Measurements from ENCODE around the gene GATA2.

Gene GATA2

DNA sequence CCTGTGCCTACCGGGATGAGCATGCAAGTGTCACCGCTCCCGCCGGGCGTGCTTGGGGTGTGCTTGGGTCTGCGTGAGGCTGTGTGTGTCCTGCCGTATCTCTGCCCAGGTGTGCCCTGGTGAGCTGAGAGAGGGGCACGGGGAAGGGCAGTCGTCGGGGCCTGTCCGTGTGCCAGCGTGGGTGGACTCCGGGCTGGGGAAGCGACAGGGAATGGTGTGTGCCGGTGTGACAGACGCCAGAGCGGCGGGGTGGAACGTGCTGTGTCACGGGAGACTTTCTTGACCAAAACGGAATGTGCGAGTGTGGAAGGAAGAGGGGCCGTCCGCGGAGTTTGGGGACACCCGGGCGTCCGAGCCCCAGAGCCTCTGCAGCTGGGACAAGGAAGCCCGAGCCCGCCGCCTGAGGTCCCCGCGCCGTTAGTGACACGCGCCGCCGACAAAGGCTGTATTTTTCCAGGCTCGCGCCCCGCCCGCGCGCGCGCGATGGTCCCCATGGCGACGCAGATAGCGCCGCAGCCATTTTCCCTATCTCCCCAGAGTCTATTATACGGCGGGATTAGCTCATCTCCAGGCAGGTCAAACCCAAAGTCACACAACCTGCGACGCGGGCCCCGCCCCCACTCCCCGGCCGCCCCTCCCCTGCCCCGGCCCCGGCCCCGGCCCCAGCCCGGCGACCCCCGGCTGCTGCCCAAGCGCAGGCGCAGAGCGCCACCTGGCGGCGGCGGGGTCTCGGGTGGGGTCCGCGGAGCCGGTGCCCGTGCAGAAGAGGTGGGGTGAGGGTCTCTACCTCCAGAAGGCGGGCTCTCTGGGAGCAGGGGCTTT, 4.5 kb upstream of the GATA2 start:
- ATAC-seq = peak; percentile 59
- TF ChIP-seq RARB (CRISPR knock-in tag; IDR thresholded peaks at IDR 0.05) (no peak), ZNF565 (CRISPR knock-in tag; conservative IDR thresholded peaks at IDR 0.05; ENCODE audit: low read depth) (no peak), ZFP3 (CRISPR knock-in tag; IDR thresholded peaks at IDR 0.05) (no peak), CSDC2 (CRISPR knock-in tag; IDR thresholded peaks at IDR 0.05) (no peak), ESRRG (CRISPR knock-in tag; IDR thresholded peaks at IDR 0.05) (no peak)

DNA sequence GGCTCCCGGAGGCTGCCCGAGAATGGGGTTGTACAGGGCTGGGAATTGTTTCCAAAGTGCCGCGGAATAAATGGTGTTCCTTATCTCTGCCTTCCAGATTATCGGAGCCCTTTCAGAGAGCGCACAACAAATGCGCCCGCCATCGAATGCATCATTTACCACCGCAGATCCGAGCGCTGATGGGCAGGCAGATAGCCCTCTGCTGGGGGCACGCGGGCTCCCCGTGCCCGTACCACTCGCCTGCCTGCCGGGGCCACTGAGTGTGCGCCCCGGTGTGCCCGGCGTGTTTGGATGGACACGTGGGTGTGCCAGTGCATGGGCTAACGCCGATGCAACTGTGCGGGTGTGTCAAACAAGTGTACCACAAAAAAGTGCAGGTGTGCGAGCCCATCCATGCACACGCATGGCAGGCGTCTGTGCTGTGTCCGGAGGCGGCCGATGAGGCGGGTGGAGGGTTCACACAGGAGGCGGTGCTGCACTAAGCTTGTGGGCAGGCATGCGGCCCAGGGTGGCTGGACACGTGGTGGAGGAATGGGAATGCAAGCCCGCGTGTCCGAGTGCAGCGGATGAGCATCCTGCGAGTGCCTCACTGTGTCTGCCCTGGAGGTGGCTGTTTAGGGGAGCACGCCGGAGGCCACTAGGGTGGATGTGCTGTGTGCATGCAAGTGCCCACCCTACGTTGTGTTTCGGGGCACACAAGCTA, 3.8 kb upstream of the GATA2 start:
- TF ChIP-seq ISL1 (CRISPR knock-in tag; IDR thresholded peaks at IDR 0.05) (no peak), BACH2 (CRISPR knock-in tag; IDR thresholded peaks at IDR 0.05; ENCODE audit: borderline replicate concordance) (no peak), GLIS3 (CRISPR knock-in tag; IDR thresholded peaks at IDR 0.05) (no peak), ARNTL (CRISPR knock-in tag; IDR thresholded peaks at IDR 0.05; ENCODE audit: borderline replicate concordance, low read depth) (no peak), ZFP3 (CRISPR knock-in tag; IDR thresholded peaks at IDR 0.05) (no peak), ZNF70 (CRISPR knock-in tag; IDR thresholded peaks at IDR 0.05) (no peak), CSDC2 (CRISPR knock-in tag; IDR thresholded peaks at IDR 0.05) (no peak), ZFP30 (CRISPR knock-in tag; IDR thresholded peaks at IDR 0.05) (no peak), TOX (CRISPR knock-in tag; IDR thresholded peaks at IDR 0.05; ENCODE audit: borderline replicate concordance) (no peak), RARB (CRISPR knock-in tag; IDR thresholded peaks at IDR 0.05) (no peak), ZNF565 (CRISPR knock-in tag; conservative IDR thresholded peaks at IDR 0.05; ENCODE audit: low read depth) (no peak), ZNF8 (CRISPR knock-in tag; IDR thresholded peaks at IDR 0.05) (no peak), TCF4 (CRISPR knock-in tag; IDR thresholded peaks at IDR 0.05; ENCODE audit: borderline replicate concordance) (no peak), ZC3H10 (CRISPR knock-in tag; IDR thresholded peaks at IDR 0.05) (no peak), OSR1 (CRISPR knock-in tag; IDR thresholded peaks at IDR 0.05) (no peak), PPARA (CRISPR knock-in tag; IDR thresholded peaks at IDR 0.05; ENCODE audit: borderline replicate concordance) (no peak)
- TF ChIP-seq, protein P1, sequence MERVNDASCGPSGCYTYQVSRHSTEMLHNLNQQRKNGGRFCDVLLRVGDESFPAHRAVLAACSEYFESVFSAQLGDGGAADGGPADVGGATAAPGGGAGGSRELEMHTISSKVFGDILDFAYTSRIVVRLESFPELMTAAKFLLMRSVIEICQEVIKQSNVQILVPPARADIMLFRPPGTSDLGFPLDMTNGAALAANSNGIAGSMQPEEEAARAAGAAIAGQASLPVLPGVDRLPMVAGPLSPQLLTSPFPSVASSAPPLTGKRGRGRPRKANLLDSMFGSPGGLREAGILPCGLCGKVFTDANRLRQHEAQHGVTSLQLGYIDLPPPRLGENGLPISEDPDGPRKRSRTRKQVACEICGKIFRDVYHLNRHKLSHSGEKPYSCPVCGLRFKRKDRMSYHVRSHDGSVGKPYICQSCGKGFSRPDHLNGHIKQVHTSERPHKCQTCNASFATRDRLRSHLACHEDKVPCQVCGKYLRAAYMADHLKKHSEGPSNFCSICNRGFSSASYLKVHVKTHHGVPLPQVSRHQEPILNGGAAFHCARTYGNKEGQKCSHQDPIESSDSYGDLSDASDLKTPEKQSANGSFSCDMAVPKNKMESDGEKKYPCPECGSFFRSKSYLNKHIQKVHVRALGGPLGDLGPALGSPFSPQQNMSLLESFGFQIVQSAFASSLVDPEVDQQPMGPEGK (CRISPR knock-in tag; IDR thresholded peaks at IDR 0.05; ENCODE audit: borderline replicate concordance) = no peak
- TF ChIP-seq, protein P2, sequence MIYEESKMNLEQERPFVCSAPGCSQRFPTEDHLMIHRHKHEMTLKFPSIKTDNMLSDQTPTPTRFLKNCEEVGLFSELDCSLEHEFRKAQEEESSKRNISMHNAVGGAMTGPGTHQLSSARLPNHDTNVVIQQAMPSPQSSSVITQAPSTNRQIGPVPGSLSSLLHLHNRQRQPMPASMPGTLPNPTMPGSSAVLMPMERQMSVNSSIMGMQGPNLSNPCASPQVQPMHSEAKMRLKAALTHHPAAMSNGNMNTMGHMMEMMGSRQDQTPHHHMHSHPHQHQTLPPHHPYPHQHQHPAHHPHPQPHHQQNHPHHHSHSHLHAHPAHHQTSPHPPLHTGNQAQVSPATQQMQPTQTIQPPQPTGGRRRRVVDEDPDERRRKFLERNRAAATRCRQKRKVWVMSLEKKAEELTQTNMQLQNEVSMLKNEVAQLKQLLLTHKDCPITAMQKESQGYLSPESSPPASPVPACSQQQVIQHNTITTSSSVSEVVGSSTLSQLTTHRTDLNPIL (CRISPR knock-in tag; IDR thresholded peaks at IDR 0.05; ENCODE audit: low read depth) = no peak
- TF ChIP-seq, protein P3, sequence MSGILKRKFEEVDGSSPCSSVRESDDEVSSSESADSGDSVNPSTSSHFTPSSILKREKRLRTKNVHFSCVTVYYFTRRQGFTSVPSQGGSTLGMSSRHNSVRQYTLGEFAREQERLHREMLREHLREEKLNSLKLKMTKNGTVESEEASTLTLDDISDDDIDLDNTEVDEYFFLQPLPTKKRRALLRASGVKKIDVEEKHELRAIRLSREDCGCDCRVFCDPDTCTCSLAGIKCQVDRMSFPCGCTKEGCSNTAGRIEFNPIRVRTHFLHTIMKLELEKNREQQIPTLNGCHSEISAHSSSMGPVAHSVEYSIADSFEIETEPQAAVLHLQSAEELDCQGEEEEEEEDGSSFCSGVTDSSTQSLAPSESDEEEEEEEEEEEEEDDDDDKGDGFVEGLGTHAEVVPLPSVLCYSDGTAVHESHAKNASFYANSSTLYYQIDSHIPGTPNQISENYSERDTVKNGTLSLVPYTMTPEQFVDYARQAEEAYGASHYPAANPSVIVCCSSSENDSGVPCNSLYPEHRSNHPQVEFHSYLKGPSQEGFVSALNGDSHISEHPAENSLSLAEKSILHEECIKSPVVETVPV (CRISPR knock-in tag; IDR thresholded peaks at IDR 0.05) = no peak
- TF ChIP-seq, protein P4, sequence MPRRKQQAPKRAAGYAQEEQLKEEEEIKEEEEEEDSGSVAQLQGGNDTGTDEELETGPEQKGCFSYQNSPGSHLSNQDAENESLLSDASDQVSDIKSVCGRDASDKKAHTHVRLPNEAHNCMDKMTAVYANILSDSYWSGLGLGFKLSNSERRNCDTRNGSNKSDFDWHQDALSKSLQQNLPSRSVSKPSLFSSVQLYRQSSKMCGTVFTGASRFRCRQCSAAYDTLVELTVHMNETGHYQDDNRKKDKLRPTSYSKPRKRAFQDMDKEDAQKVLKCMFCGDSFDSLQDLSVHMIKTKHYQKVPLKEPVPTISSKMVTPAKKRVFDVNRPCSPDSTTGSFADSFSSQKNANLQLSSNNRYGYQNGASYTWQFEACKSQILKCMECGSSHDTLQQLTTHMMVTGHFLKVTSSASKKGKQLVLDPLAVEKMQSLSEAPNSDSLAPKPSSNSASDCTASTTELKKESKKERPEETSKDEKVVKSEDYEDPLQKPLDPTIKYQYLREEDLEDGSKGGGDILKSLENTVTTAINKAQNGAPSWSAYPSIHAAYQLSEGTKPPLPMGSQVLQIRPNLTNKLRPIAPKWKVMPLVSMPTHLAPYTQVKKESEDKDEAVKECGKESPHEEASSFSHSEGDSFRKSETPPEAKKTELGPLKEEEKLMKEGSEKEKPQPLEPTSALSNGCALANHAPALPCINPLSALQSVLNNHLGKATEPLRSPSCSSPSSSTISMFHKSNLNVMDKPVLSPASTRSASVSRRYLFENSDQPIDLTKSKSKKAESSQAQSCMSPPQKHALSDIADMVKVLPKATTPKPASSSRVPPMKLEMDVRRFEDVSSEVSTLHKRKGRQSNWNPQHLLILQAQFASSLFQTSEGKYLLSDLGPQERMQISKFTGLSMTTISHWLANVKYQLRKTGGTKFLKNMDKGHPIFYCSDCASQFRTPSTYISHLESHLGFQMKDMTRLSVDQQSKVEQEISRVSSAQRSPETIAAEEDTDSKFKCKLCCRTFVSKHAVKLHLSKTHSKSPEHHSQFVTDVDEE (CRISPR knock-in tag; IDR thresholded peaks at IDR 0.05) = no peak
- ATAC-seq = peak; percentile 7

DNA sequence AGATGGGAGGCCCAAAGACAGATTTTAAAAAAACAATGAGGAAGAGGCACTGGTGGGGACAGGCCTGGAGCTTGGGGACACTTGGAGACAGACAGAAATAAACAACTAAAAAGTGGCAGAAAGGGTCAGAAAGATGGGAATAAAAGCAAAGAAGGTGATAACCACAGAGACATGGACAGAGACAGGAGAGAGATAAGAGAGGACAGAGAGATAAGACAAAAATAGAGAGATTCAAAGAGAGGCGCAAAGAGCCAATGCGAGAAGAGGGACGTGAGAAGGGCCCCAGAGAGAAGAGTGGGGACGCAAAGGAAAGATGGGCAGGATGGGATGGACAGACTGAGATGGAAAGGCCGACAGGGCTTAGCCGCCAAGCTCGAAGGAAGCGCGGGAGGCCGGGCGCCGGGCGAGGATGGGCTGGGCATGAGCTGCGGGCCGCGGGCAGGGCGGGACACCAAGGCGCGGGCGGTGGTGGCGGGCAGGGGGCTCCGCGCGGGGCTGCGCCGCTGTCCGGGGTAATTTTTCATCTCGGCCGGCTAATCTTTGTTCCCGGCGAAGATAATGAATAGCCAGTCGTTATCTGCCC, 3.1 kb upstream of the GATA2 start:
- ATAC-seq = no peak
- TF ChIP-seq, protein P3 (CRISPR knock-in tag; IDR thresholded peaks at IDR 0.05) = no peak
- TF ChIP-seq RARB (CRISPR knock-in tag; IDR thresholded peaks at IDR 0.05) = no peak
- no peak for TF ChIP-seq ISL1 (CRISPR knock-in tag; IDR thresholded peaks at IDR 0.05)
- TF ChIP-seq, protein P4 (CRISPR knock-in tag; IDR thresholded peaks at IDR 0.05) = peak; percentile 20; the same call in 1 of the 2 replicates
- no peak for TF ChIP-seq BACH2 (CRISPR knock-in tag; IDR thresholded peaks at IDR 0.05; ENCODE audit: borderline replicate concordance)
- TF ChIP-seq, protein P2 (CRISPR knock-in tag; IDR thresholded peaks at IDR 0.05; ENCODE audit: low read depth) = no peak
- no peak for TF ChIP-seq CSDC2 (CRISPR knock-in tag; IDR thresholded peaks at IDR 0.05)

All from SK-N-SH treated with all-trans-retinoic acid at 6 μM for 48 hours (cell line).